ENCODE measurements around the gene HYAL2. TPM values are rescaled to one million over a fixed set of nuclear protein-coding genes. Genes with fewer than 3 reads are reported as not detected.

HYAL2 gene
- total and polyA plus RNA-seq, 9 of the 15 experiments (the other 6 are each of a cell fraction or from before 2014, with no cell fraction given): 0.36 to 22.7 (median 11.4) TPM; not detected in 1

GRCh38 chr3:50340448-50341329 is 18.1 kb upstream of the HYAL2 start, which contains the start of gene RASSF1 (continued):
- TF ChIP-seq MGA (IDR thresholded peaks at IDR 0.05) (0 out of 2 replicates have a peak, but pooled peaks have one; percentile 55), POLR3G (IDR thresholded peaks at IDR 0.05; ENCODE audit: extremely low read depth, insufficient read length, insufficient replicate concordance) (no peak), YY1 (IDR thresholded peaks at IDR 0.05; ENCODE audit: borderline replicate concordance in 1 of 3, control insufficient read depth in 1 of 3, extremely low read depth in 1 of 3, insufficient read depth in 3 of 3, insufficient read length in 1 of 3, insufficient replicate concordance in 2 of 3, low read depth in 1 of 3, low read length in 2 of 3) (peak in 2 of 3 experiments; percentile 52 to 63), JUND (IDR thresholded peaks at IDR 0.05; ENCODE audit: borderline replicate concordance, low read depth, low read length) (no peak), JUND (tag; IDR thresholded peaks at IDR 0.05; ENCODE audit: borderline replicate concordance, low read depth, low read length) (no peak), MLLT1 (IDR thresholded peaks at IDR 0.05) (peak in 1 of 2 experiments; percentile 88; a peak in 2 of 4 replicates), FOSL1 (tag; conservative IDR thresholded peaks at IDR 0.05) (no peak), SUPT5H (IDR thresholded peaks at IDR 0.05) (0 out of 2 replicates have a peak, but pooled peaks have one; percentile 42)
